ENCODE results near the gene ZC3H12D.

DNA sequence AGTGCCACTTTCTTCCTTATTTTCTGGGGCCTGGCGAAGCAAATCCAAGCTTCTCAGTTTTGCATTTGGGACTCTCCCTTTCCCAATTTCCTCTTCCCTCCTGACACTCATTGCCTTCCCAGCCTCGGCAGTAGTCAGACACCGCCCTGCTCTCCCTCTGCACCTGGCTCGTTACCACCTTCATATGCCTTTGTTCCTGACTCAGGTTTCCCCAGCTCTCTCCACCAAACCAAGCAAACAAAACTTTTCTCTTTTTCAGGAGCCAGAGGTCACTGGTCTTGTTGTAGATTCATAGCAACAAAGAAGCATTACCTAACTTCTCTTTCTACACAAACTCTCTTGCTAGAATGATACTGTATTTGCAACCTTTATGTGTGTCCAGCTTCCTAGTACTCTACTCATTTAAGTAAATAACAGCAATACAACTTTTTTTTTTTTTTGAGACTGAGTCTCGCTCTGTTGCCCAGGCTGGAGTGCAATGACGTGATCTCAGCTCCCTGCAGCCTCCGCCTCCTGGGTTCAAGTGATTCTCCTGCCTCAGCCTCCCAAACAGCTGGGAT is 9.0 kb upstream of the ZC3H12D start:
- TF ChIP-seq, protein P1, sequence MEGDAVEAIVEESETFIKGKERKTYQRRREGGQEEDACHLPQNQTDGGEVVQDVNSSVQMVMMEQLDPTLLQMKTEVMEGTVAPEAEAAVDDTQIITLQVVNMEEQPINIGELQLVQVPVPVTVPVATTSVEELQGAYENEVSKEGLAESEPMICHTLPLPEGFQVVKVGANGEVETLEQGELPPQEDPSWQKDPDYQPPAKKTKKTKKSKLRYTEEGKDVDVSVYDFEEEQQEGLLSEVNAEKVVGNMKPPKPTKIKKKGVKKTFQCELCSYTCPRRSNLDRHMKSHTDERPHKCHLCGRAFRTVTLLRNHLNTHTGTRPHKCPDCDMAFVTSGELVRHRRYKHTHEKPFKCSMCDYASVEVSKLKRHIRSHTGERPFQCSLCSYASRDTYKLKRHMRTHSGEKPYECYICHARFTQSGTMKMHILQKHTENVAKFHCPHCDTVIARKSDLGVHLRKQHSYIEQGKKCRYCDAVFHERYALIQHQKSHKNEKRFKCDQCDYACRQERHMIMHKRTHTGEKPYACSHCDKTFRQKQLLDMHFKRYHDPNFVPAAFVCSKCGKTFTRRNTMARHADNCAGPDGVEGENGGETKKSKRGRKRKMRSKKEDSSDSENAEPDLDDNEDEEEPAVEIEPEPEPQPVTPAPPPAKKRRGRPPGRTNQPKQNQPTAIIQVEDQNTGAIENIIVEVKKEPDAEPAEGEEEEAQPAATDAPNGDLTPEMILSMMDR (IDR thresholded peaks at IDR 0.05), result no peak
- TF ChIP-seq EP300 (IDR thresholded peaks at IDR 0.05), result no peak
- no peak for TF ChIP-seq POLR2A (IDR thresholded peaks at IDR 0.05)

Data from sigmoid colon (tissue), 4 donors.